DMS153 treated with DMSO at 0.1 percent for 48 hours (cell line): ENCODE measurements around the gene IQCK.
"Not testable (repeated sequence)": the region's sequence is repeated elsewhere in the genome, so short reads cannot be mapped to it uniquely, and the experiment has no call there.

Experiments used
- DNase-seq: peaks from one replicate; lab custom pipeline; 2025; ENCODE audit not compliant: unreplicated experiment; lab: John Stamatoyannopoulos, UW

IQCK gene, protein sequence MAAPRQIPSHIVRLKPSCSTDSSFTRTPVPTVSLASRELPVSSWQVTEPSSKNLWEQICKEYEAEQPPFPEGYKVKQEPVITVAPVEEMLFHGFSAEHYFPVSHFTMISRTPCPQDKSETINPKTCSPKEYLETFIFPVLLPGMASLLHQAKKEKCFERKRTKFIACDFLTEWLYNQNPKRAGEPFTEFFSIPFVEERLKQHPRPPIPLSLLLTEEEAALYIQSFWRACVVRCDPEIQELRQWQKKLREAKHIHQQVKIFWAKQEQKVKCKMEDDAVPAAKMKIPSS

DNA sequence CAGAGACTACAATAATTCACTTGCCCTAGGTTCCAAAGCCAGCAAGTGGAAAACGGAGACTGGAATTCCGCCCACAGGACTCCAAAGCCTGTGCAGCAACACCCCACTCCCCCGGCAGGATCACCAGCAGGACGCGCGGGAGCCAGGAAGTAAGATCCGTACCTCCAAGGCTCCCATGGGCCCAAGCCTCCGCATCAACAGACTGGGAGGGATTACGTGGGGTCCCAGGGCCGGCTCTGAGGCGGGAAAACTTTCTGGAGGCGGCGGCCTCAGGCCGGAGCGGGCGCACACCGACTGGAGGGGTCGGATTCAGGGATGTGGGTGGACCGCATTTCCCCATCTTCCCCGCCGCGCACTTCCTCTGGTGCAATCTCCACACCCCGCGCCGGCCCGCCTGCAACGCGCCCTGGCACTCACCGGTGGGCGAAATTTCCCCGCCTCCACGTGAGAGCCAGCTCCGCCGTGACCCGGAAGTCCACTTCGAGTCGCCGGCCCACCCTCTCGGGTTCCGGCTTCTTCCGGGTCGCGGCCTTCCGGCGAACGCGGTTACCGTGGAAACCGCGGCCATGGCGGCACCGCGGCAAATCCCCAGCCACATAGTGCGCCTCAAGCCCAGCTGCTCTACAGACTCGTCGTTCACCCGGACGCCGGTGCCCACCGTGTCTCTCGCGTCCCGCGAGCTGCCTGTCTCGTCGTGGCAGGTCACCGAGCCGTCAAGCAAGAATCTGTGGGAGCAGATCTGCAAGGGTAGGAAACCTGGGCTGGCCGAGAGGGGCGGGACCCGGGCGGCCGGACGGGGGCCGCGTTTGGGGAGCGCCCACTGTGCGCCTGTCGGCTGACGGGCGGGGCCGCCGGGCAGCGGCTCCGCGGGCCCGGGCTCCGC is at the start of gene IQCK, which contains the start of gene KNOP1:
IQCK (plus strand) TSS at position 531 of the 883 bp plus-strand sequence; CDS start at position 567, 36 bp downstream.
KNOP1 (minus strand) TSS at position 487 of the 883 bp plus-strand sequence. CDS start 3,192 bp downstream, outside the sequence.
- DNase-seq: peak; percentile 43

DNA sequence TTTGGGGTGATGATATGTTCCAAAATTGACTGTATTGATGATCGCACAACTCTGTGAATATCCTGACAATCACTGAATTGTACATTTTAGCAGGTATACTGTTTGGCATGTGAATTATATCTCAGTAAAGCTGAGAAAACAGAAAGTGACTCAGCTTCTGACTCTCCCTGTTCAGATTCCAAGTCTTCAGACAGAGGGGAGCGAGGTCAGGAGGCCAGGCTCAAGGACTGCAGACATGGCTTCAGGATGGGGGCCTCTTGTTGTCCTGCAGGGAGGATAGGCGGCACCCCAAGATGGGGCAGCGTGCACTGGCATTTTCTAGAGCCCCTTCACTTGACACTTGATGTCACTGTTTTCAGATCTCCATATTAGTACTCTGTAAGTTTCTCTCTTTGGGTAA is 45.7 kb upstream of the IQCK start:
- no peak for DNase-seq

- no peak for DNase-seq
Measured at GRCh38 chr16:19674485-19674884, 43.6 kb upstream of the IQCK start.

- no peak for DNase-seq
Measured at GRCh38 chr16:19677402-19677801, 40.7 kb upstream of the IQCK start.

GRCh38 chr16:19678804-19679203 is 39.3 kb upstream of the IQCK start:
- no peak for DNase-seq

- not testable (repeated sequence) for DNase-seq
Measured at GRCh38 chr16:19679281-19679680, 38.8 kb upstream of the IQCK start.

DNA sequence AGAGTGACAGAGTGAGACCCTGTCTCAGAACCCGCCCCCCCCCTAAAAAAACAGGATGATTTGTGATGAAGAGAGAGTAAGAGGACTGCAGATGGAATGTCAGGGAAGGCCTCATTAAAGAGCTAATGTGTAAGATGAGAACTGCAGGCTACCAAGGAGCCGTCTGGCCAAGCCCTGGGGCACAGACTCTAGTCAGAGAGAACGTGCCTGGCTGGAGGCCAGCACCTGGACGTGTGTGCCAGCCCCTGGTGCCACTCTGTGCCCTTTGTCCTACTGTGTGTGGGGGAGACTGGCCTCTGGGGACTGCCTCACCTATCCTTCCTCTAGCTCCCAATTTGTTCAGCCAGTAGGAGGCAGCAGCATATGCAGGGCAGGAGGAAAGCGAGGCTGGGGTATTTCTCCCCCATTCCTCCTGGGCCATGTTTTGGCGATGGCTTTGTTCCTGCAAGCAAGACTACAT is 37.2 kb upstream of the IQCK start:
- no peak for DNase-seq

DNA sequence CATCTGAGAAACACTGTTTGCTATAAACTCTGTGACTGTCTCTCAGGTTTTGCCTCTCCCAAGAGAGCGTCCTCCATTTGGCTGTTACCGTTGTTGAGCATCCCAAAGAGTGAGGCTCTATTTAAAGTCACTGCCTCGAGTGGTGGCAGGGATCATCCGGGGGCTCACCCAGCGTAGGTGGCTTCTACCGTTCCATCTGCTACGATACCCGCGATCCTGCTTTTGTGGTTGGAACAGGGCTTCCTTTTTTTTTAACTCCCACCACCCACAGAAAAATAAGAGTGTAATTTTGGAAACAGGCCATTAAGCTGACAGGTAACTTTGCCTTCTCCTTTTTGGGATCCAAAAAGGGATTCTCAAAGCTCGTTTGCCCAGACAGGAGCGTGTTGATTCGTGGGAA is 36.4 kb upstream of the IQCK start:
- DNase-seq: no peak

DNA sequence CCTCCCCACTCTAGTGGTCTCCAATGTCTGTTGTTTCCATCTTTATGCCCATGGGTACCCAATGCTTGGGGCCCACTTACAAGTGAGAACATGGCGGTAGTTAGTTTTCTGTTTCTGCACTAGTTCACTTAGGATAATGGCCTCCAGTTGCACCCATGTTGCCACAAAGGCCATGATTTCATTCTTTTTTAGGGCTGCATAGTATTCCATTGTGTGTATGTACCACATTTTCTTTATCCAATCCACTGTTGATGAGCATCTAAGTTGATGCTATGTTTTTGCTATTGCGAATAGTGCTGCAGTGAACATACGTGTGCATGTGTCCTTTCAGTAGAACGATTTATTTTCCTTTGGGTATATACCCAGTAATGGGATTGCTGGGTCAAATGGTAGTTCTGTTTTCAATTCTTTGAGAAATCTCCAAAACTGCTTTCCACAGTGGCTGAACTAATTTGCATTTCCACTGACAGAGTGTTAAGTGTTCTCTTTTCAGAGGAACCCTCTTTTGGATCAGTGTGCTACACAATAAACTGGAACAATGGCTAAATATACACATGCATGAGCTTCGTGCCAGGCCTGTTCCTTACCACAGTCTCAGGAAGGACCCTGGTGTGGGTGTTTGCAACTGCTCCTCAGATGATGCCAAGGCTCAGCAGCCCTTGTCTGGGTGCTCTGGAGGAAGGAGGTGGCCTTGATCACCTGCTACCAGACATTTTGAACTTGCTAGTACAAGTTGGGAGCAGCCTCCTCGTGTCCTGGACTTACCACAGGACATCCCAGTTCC is 34.4 kb upstream of the IQCK start:
- no peak for DNase-seq

DNA sequence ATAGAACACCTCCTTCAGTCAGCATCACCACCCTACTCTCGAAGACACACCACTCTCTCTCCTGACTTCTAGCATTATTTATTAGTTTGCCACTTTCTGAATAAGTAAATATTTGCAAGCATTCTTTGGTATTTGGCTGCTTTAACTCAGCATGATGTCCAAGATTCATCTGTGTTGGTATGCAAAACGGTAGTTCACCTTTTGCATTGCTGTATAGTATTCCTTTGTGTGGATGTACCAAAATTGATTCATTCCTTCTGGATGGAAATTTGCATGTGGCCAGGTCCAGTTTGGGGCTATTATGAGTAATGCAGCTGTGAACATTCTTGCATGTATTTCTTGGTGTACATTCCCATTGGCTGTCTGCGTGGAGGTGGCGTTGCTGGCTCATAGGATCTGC is 32.9 kb upstream of the IQCK start:
- DNase-seq: no peak

GRCh38 chr16:19687279-19687678 is 30.8 kb upstream of the IQCK start:
- no peak for DNase-seq

GRCh38 chr16:19688396-19689024 is 29.6 kb upstream of the IQCK start:
- DNase-seq: no peak

GRCh38 chr16:19689342-19689741 is 28.7 kb upstream of the IQCK start:
- no peak for DNase-seq

GRCh38 chr16:19690196-19690595 is 27.9 kb upstream of the IQCK start:
- DNase-seq: no peak

GRCh38 chr16:19691161-19691711 is 26.8 kb upstream of the IQCK start:
- DNase-seq: no peak

- no peak for DNase-seq
Measured at GRCh38 chr16:19694989-19695388, 23.1 kb upstream of the IQCK start.

- DNase-seq: peak; percentile 88
Measured at GRCh38 chr16:19696328-19696727, 21.7 kb upstream of the IQCK start.

GRCh38 chr16:19696961-19697360 is 21.1 kb upstream of the IQCK start:
- peak; percentile 42 for DNase-seq

DNA sequence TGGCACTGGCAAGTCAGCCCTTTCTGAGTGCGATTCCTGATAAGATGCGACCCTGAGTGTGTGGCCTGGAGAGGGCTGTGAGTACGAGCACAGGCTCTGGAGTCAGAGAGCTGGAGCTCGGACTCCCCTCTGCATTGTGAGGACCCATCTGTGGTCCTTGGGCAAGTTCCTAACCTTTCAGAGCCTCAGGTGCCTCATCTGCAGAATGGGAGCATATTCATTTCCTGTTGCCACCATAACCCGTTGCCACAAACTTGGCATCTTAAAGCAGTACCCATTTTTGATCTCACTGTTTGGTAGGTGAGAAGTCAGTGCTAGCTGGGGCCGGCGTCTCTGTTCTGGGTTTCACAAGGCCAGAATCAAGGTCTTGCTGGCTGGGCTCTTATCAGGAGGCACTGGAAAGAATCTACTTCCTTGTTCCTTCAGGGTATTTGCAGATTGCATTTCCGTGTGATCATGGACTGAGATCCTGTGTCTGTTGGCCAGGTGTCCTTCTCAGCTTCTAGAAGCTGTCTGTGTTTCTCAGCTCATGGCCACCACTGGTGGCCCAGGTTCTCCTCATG is 20.2 kb upstream of the IQCK start:
- DNase-seq: no peak
